Hematopoietic multipotent progenitor cell treated with erythropoietin and hydrocortisone succinate and interleukin-3 and kit ligand, for 8 days (in vitro differentiated cells): ENCODE measurements around the gene KCNJ12.
"Not testable (repeated sequence)": the region's sequence is repeated elsewhere in the genome, so short reads cannot be mapped to it uniquely, and the experiment has no call there.

ENCODE experiments used
- DNase-seq: peaks from one replicate; pipeline ENCODE4 v3.0.0-alpha.2; 2015

The KCNJ12 gene

GRCh38 chr17:21350495-21350894 is 25.7 kb upstream of the KCNJ12 start:
- not testable (repeated sequence) for DNase-seq

GRCh38 chr17:21351366-21352065 is 24.6 kb upstream of the KCNJ12 start:
- no peak for DNase-seq

- DNase-seq, result no peak
These were observed 23.8 kb upstream of the KCNJ12 start for GRCh38 chr17:21352221-21352980.

- no peak for DNase-seq
These were observed 23.2 kb upstream of the KCNJ12 start for GRCh38 chr17:21352981-21353265.

- DNase-seq, result peak; percentile 69
These were observed 22.7 kb upstream of the KCNJ12 start for GRCh38 chr17:21353326-21354010.

- no peak for DNase-seq
These were observed 21.3 kb upstream of the KCNJ12 start for GRCh38 chr17:21354796-21355385.

GRCh38 chr17:21355586-21355985 is 20.6 kb upstream of the KCNJ12 start:
- no peak for DNase-seq

GRCh38 chr17:21356537-21357127 is 19.5 kb upstream of the KCNJ12 start:
- DNase-seq, result no peak

GRCh38 chr17:21357281-21357680 is 18.9 kb upstream of the KCNJ12 start:
- DNase-seq, result no peak

GRCh38 chr17:21357696-21358656 is 18.2 kb upstream of the KCNJ12 start:
- DNase-seq, result no peak

- no peak for DNase-seq
These were observed 17.3 kb upstream of the KCNJ12 start for GRCh38 chr17:21358682-21359482.

- no peak for DNase-seq
These were observed 16.7 kb upstream of the KCNJ12 start for GRCh38 chr17:21359483-21359840.

- no peak for DNase-seq
These were observed 16.1 kb upstream of the KCNJ12 start for GRCh38 chr17:21360048-21360447.

- DNase-seq, result no peak
These were observed 14.9 kb upstream of the KCNJ12 start for GRCh38 chr17:21361020-21361809.

GRCh38 chr17:21362331-21362931 is 13.7 kb upstream of the KCNJ12 start:
- DNase-seq, result no peak

- no peak for DNase-seq
These were observed 12.1 kb upstream of the KCNJ12 start for GRCh38 chr17:21363776-21364642.

GRCh38 chr17:21365016-21365415 is 11.1 kb upstream of the KCNJ12 start:
- DNase-seq, result no peak

- DNase-seq, result no peak
These were observed 7.5 kb upstream of the KCNJ12 start for GRCh38 chr17:21368545-21369246.
